ENCODE measurements around the gene ZNF474. TPM values are rescaled to one million over a fixed set of nuclear protein-coding genes. Genes with fewer than 3 reads are reported as not detected.

The ZNF474 gene
- total and polyA plus RNA-seq, 2 of the 4 experiments (the other 2 are of a cell fraction), result 0.24 to 0.54 TPM

- H3K79me1 ChIP-seq (ENCODE audit: low read depth in 1 of 2, low read length in 2 of 2), result 0 out of 4 replicates have a peak, but pooled peaks cover 0 to 8% of the 10 kb centered on the region in 2 experiments
- POLR2A ChIA-PET (ENCODE audit: unreplicated experiment), result no interaction called here
- H3K14ac ChIP-seq (replicated peaks; ENCODE audit: low read depth, low read length), result no peak overlapping the region
Observed at GRCh38 chr5:122145906-122146305, 16.6 kb downstream of the ZNF474 start.

More at GRCh38 chr5:122145906-122146305, 16.6 kb downstream of the ZNF474 start:
- Histone ChIP-seq H3K56ac (ENCODE audit: extremely low read depth, insufficient read depth, low read length) (no peak overlapping the region), H4K8ac (ENCODE audit: low read depth in 2 of 2, low read length in 2 of 2) (no peak overlapping the region), H2BK20ac (ENCODE audit: low read depth, low read length) (no peak overlapping the region), H3K4ac (ENCODE audit: low read depth, low read length) (no peak overlapping the region), H4K91ac (ENCODE audit: insufficient read depth, low read depth, low read length) (no peak overlapping the region), H4K5ac (ENCODE audit: low read depth, low read length) (no peak overlapping the region), H4K20me1 (ENCODE audit: insufficient read depth, low read length) (no peaks in the 10 kb centered on the region), H3K9me1 (ENCODE audit: insufficient read depth, low read length) (peaks cover 9% of the 10 kb centered on the region), H3K4me2 (ENCODE audit: low read depth, low read length) (no peak overlapping the region), H2AK5ac (ENCODE audit: low read depth, low read length) (no peak overlapping the region), H3K4me3 (ENCODE audit: insufficient read depth, low read depth, low read length) (no peak overlapping the region), H3K9me3 (ENCODE audit: control insufficient read depth, insufficient read depth, low read length) (no peaks in the 10 kb centered on the region), H3K27me3 (ENCODE audit: control insufficient read depth, insufficient read depth, low read length) (no peaks in the 10 kb centered on the region), H3K4me1 (ENCODE audit: control insufficient read depth, insufficient read depth, low read length) (peaks cover 12% of the 10 kb centered on the region; the same call in 1 of the 2 replicates), H2AK9ac (replicated peaks; ENCODE audit: low read depth, low read length, poor library complexity) (no peak overlapping the region), H3K36me3 (ENCODE audit: control insufficient read depth, insufficient read depth, low read length) (no peaks in the 10 kb centered on the region), H3K27ac (ENCODE audit: insufficient read depth, low read length) (no peak overlapping the region), H2AFZ (replicated peaks; ENCODE audit: low read length, poor library complexity) (no peak overlapping the region), H2BK120ac (ENCODE audit: low read depth, low read length) (no peak overlapping the region), H2BK5ac (ENCODE audit: low read depth, low read length, poor library complexity, severe bottlenecking) (no peak overlapping the region), H3K9ac (ENCODE audit: low read depth, low read length) (no peak overlapping the region), H2BK15ac (ENCODE audit: low read depth, low read length) (no peak overlapping the region), H3K18ac (ENCODE audit: low read depth, low read length) (no peak overlapping the region), H3K23ac (ENCODE audit: low read depth, low read length) (no peak overlapping the region)
- intact Hi-C loops (cut with micrococcal nuclease), result no loop called here
- no peak for DNase-seq
- in situ Hi-C loops (cut with MboI; ENCODE audit: low sequenced_read_pairs), result no loop called here
- 80% methylated on average over 1 of the region's 1 CpG; no CpG with 5 or more reads in 1 of the 2 experiments for WGBS, 2 experiments (ENCODE audit: extremely low coverage in 2 of 2, insufficient read length in 1 of 2)
- no TSS peak for BruUV-seq (replicated peaks)
- CTCF ChIA-PET, result interaction anchor here (1.2 kb wide), 1 partner anchor 20 kb away, joined by 4 read pairs; no protein-coding TSS in a partner anchor
- dilution Hi-C loops (cut with HindIII; ENCODE audit: low sequenced_read_pairs, unreplicated experiment), result no loop called here
- ATAC-seq (ENCODE audit: low read depth), result no peak
- no peak for TF ChIP-seq POLR2A (IDR thresholded peaks at IDR 0.05; ENCODE audit: low read depth, low read length)
- TF ChIP-seq RAD21 (IDR thresholded peaks at IDR 0.05; ENCODE audit: low read length), result no peak
- no peak for TF ChIP-seq CHD1 (IDR thresholded peaks at IDR 0.05; ENCODE audit: low read depth, low read length)
- TF ChIP-seq, protein P1, sequence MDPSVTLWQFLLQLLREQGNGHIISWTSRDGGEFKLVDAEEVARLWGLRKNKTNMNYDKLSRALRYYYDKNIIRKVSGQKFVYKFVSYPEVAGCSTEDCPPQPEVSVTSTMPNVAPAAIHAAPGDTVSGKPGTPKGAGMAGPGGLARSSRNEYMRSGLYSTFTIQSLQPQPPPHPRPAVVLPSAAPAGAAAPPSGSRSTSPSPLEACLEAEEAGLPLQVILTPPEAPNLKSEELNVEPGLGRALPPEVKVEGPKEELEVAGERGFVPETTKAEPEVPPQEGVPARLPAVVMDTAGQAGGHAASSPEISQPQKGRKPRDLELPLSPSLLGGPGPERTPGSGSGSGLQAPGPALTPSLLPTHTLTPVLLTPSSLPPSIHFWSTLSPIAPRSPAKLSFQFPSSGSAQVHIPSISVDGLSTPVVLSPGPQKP (IDR thresholded peaks at IDR 0.05; ENCODE audit: borderline replicate concordance, low read depth, low read length), result no peak
- no peak for TF ChIP-seq MAZ (IDR thresholded peaks at IDR 0.05; ENCODE audit: borderline replicate concordance, low read depth, low read length)
- TF ChIP-seq RFX5 (IDR thresholded peaks at IDR 0.05; ENCODE audit: low read depth, low read length), result no peak
- TF ChIP-seq SMC3 (IDR thresholded peaks at IDR 0.05; ENCODE audit: low read depth, low read length), result no peak
- TF ChIP-seq RCOR1 (IDR thresholded peaks at IDR 0.05; ENCODE audit: insufficient replicate concordance, low read length), result no peak
- TF ChIP-seq CEBPB (IDR thresholded peaks at IDR 0.05; ENCODE audit: low read depth, low read length), result no peak
- no peak for TF ChIP-seq NFE2L2 (IDR thresholded peaks at IDR 0.05; ENCODE audit: low read depth, low read length)
- no peak for TF ChIP-seq CTCF (conservative IDR thresholded peaks at IDR 0.05; ENCODE audit: low read depth, low read length)
- TF ChIP-seq MAFK (IDR thresholded peaks at IDR 0.05; ENCODE audit: low read depth, low read length), result no peak
- no peak for TF ChIP-seq FOS (IDR thresholded peaks at IDR 0.05; ENCODE audit: low read depth, low read length)
- TF ChIP-seq, protein P2, sequence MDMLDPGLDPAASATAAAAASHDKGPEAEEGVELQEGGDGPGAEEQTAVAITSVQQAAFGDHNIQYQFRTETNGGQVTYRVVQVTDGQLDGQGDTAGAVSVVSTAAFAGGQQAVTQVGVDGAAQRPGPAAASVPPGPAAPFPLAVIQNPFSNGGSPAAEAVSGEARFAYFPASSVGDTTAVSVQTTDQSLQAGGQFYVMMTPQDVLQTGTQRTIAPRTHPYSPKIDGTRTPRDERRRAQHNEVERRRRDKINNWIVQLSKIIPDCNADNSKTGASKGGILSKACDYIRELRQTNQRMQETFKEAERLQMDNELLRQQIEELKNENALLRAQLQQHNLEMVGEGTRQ (IDR thresholded peaks at IDR 0.05; ENCODE audit: low read depth, low read length), result no peak
- TF ChIP-seq MXI1 (IDR thresholded peaks at IDR 0.05; ENCODE audit: borderline replicate concordance, low read depth, low read length), result no peak
- TF ChIP-seq BHLHE40 (IDR thresholded peaks at IDR 0.05; ENCODE audit: low read depth, low read length), result no peak
